Measurements from ENCODE around the gene NUPR2.
"Not testable (repeated sequence)": the region's sequence is repeated elsewhere in the genome, so short reads cannot be mapped to it uniquely, and the experiment has no call there.

Gene NUPR2

GRCh38 chr7:56097700-56098099 is 18.5 kb downstream of the NUPR2 start:
- peak; percentile 84 to 91 for DNase-seq (ENCODE audit: low read depth in 2 of 2)
- H3K4me3 ChIP-seq (replicated peaks in 1 of 2; ENCODE audit: low read depth in 2 of 2, low read length in 2 of 2), result no peak overlapping the region
- no peak for TF ChIP-seq CTCF (IDR thresholded peaks at IDR 0.05; ENCODE audit: low read depth, low read length)

DNA sequence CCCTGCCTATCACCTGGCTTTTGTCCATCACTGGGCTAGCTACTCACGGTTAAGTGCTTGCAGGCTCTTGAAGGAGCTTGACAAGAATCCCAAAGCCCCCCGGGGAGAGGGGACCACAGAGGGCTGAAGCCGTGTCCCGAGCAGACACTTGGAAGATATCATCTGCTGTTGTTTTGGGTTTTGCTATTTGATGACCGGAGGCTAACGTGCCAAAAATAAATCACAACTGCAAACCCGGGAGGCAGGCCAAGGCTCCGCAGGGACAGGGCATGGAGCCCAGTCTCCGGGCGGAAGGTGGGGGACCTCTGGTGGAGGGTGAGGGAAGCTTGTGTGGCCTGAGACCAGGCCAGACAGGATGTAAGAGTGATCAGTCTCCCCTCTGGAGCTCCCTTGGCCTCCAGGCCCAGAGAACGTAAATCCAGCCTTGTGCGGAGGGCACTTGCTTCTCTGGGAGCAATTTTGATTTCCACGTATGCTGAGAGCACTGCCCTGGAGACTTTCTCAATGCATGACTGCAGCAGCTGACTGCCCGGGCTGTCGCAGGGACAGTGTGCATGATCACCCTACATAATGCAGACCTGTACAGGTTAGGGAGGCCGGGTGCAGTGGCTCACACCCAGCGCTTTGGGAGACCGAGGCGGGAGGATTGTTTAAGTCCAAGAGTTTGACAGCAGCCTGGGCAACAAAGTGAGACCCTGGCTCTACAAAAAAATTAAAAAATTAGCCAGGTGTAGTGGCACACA is 23.3 kb downstream of the NUPR2 start, which contains the start of gene PHKG1:
Gene PHKG1, minus strand, starts transcription at position 164 of the 743 bp plus-strand sequence. CDS start 4,011 bp downstream, outside the sequence.
- peak; percentile 81 to 90 for DNase-seq (ENCODE audit: low read depth in 2 of 2)
- TF ChIP-seq CTCF (IDR thresholded peaks at IDR 0.05; ENCODE audit: low read depth, low read length), result peak; percentile 47
- no peak within 1 kb of the TSS for H3K4me3 ChIP-seq (replicated peaks in 1 of 2; ENCODE audit: low read depth in 2 of 2, low read length in 2 of 2)

DNA sequence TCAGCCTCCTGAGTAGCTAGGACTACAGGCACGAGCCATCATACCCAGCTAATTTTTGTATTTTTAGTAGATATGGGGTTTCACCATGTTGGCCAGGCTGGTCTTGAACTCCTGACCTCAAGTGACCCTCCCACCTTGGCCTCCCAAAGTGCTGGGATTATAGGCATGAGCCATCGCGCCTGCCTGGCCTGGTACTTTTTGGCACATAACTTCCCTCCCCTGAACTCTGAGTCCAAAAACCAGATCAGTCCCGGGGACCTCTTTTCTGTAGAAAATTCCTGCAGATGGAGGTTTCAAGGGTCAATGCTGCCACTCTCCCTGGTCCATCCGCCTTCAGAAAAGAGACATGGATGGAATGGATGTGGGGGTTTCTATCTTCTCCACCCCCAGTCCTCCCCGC is 23.8 kb downstream of the NUPR2 start:
- not testable (repeated sequence) for H3K4me3 ChIP-seq (replicated peaks in 1 of 2; ENCODE audit: low read depth in 2 of 2, low read length in 2 of 2); DNase-seq (ENCODE audit: low read depth in 2 of 2)

DNA sequence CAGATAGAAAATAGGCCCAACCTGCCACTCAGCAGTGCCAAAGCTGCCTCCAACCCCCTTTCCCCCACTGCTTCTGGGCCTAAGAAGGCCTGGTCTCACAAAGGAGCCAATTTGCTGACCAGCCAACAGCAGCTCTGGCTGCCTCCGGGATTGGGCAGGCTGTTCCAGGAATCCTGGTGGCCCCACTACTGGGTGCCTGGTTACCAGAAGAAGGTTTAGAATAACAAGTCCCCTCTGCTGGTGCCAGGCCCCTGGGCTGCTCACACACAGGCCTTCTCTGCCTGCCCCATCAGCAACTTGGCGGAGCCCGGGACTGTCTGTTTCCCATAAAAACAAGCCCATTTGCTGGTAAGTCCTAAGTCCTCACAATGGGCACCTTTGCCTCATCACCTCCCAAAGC is 24.6 kb downstream of the NUPR2 start:
- no peak for TF ChIP-seq CTCF (IDR thresholded peaks at IDR 0.05; ENCODE audit: low read depth, low read length)
- peak in 1 of 2 donors; percentile 75 for DNase-seq (ENCODE audit: low read depth in 2 of 2)
- no peak overlapping the region for H3K4me3 ChIP-seq (replicated peaks in 1 of 2; ENCODE audit: low read depth in 2 of 2, low read length in 2 of 2)

GRCh38 chr7:56087445-56087844 is 28.8 kb downstream of the NUPR2 start:
- no peak for DNase-seq (ENCODE audit: low read depth in 2 of 2)
- no peak overlapping the region for H3K4me3 ChIP-seq (replicated peaks in 1 of 2; ENCODE audit: low read depth in 2 of 2, low read length in 2 of 2)
- TF ChIP-seq CTCF (IDR thresholded peaks at IDR 0.05; ENCODE audit: low read depth, low read length), result no peak

DNA sequence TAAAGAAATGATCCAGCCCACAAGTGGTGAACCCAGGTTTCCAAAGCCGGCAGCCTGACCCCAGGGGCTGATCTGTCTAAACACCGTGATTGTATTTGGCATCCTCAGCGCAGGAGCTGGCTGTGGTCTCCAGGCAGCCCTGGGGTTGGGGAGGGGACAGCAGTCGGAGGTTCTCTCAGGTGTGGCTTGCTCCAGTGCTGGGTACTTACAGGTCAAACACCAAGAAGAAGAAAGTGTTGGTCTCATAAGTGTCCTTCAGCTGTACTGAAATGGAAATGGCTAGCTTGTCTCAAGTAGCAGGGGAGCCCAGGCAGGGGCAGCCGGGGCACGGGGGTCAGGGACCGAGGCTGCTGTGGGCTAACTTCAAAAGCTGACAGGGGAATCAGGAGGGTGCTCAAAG is 29.5 kb downstream of the NUPR2 start:
- DNase-seq (ENCODE audit: low read depth in 2 of 2), result no peak
- H3K4me3 ChIP-seq (replicated peaks in 1 of 2; ENCODE audit: low read depth in 2 of 2, low read length in 2 of 2), result no peak overlapping the region
- TF ChIP-seq CTCF (IDR thresholded peaks at IDR 0.05; ENCODE audit: low read depth, low read length), result no peak

DNA sequence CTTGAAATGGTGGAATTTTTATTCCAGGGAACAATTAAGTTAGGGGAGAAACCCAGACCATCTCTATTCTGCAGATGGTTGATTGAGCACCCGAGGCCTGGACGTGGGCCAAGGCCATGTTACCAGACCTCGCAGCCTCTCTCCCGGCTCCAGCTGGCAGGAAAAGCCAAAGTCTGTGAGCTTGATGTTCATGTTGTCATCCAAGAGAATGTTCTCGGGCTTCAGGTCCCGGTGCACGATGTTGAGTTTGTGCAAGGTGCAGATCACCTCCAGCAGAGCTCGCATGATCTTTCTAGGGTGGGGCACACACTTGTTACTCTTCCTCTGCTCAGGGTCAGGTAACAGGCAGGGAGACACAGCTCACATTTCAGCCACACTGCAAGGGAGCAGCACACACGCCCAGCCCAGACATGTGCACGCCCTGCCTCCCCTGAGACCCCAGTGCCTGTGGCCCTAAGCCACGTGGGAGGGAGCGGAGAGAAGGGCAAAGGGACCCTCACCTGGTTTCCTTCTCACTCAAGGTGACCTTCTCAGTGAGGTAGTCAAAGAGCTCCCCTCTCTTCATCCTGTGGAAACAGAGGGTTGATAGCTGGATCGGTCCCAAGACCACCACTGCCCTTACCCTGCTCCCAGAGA is 32.9 kb downstream of the NUPR2 start:
- H3K4me3 ChIP-seq (replicated peaks in 1 of 2; ENCODE audit: low read depth in 2 of 2, low read length in 2 of 2), result no peak overlapping the region
- no peak for TF ChIP-seq CTCF (IDR thresholded peaks at IDR 0.05; ENCODE audit: low read depth, low read length)
- DNase-seq (ENCODE audit: low read depth in 2 of 2), result no peak
